A673 (cell line): Measurements from ENCODE around the gene ROR1. TPM values are rescaled to one million over a fixed set of nuclear protein-coding genes. Genes with fewer than 3 reads are reported as not detected.

ENCODE experiments used
- BruUV-seq: library from RNA; stranded (reverse); fragments of 400-500 nt; replicated peaks from 2 replicates; lab custom pipeline; 2021; lab: Mats Ljungman, UMichigan
- CTCF ChIA-PET: fragments of 300-600 bp; sonication (Branson Sonifier 250); formaldehyde crosslinking; loops from one replicate; lab custom pipeline; 2022; ENCODE audit warnings: antibody characterized with exemption; lab: Charles Lee
- POLR2A ChIA-PET: fragments of 300-600 bp; sonication (Branson Sonifier 250); formaldehyde crosslinking; loops from one replicate; lab custom pipeline; 2022; ENCODE audit warnings: antibody characterized with exemption; ENCODE audit not compliant: low non-redundant PET; lab: Charles Lee
- DNase-seq: peaks from one replicate; pipeline ENCODE4 v3.0.0-alpha.2; 2015; ENCODE audit warnings: low spot score
- H3K27ac ChIP-seq: fragments of 200-600 bp; sonication (generic); 2 replicates; pipeline ENCODE4 v1.5.1; 2016; ENCODE audit warnings: mixed run types, low read depth, mild to moderate bottlenecking, mixed read lengths, antibody characterized with exemption, low read length; ENCODE audit not compliant: poor library complexity, severe bottlenecking
- H3K27me3 ChIP-seq: fragments of 200-600 bp; sonication (generic); replicated peaks from 2 replicates; pipeline ENCODE4 v1.6.1; 2017; ENCODE audit warnings: mixed run types, low read depth, mild to moderate bottlenecking, mixed read lengths, antibody characterized with exemption, low read length; ENCODE audit not compliant: insufficient read depth, poor library complexity
- H3K36me3 ChIP-seq: fragments of 200-600 bp; sonication (generic); 2 replicates; pipeline ENCODE4 v1.6.1; 2016; ENCODE audit warnings: mixed run types, mild to moderate bottlenecking, mixed read lengths, antibody characterized with exemption, low read length; ENCODE audit not compliant: insufficient read depth, poor library complexity, severe bottlenecking
- H3K4me1 ChIP-seq: fragments of 200-600 bp; sonication (generic); 2 replicates; pipeline ENCODE4 v1.6.1; 2017; ENCODE audit warnings: mixed run types, mild to moderate bottlenecking, mixed read lengths, antibody characterized with exemption, low read length; ENCODE audit not compliant: insufficient read depth, poor library complexity, severe bottlenecking
- H3K4me3 ChIP-seq: fragments of 200-600 bp; sonication (generic); 2 replicates; pipeline ENCODE4 v1.5.1; 2016; ENCODE audit warnings: low read depth, mixed run types, mild to moderate bottlenecking, mixed read lengths, low read length; ENCODE audit not compliant: poor library complexity, severe bottlenecking
- H3K9me3 ChIP-seq: fragments of 200-600 bp; sonication (generic); 2 replicates; pipeline ENCODE4 v1.6.1; 2016; ENCODE audit warnings: mixed run types, low read depth, mild to moderate bottlenecking, mixed read lengths, antibody characterized with exemption, low read length; ENCODE audit not compliant: poor library complexity, severe bottlenecking
- EZH2 ChIP-seq: fragments of 200-600 bp; sonication (generic); IDR thresholded peaks from 2 replicates; pipeline ENCODE4 v1.6.1; 2017; ENCODE audit warnings: borderline replicate concordance, low read depth, mild to moderate bottlenecking, mixed read lengths, antibody characterized with exemption, low read length; ENCODE audit not compliant: poor library complexity, severe bottlenecking
- intact Hi-C: fragments of 100-400 bp; cut with micrococcal nuclease; formaldehyde crosslinking; loops from one replicate; pipeline ENCODE4 v1.10.0; 2022; ENCODE audit not compliant: unreplicated experiment
- total RNA-seq: library from RNA; stranded (reverse); gene quantifications from 2 replicates; pipeline ENCODE4 v1.2.3, GENCODE V29; 2021
- TF ChIP-seq, protein P1 (sequence below): fragments of 300-800, 200-600 bp; sonication (generic); conservative IDR thresholded peaks from 2 replicates; pipeline ENCODE4 v1.5.1; 2017; ENCODE audit warnings: low read depth, mild to moderate bottlenecking, antibody characterized with exemption, low read length, moderate library complexity, mixed read lengths

Gene ROR1
- total RNA-seq, 1 experiment from 2014 or later, result 7.4 TPM

DNA sequence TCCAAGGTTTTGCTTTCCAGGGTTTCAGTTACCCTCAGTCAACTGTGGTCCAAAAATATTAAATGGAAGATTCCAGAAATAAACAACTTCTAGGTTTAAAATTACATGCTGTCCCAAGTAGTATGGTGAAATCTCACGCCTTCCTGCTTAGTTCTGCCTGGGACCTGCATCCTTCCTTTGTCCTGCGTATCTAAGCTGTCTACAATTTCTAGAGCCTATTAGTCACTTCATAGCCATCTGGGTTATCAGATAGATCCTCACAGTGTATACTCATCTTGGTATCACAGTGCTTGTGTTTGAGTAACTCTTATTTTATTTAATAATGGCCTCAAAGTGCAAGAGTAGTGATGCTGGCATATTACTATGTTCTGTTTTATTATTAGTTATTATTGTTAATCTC is 157.7 kb downstream of the ROR1 start:
- Histone ChIP-seq H3K4me3 (no peak overlapping the region), H3K9me3 (no peaks in the 10 kb centered on the region), H3K36me3 (no peaks in the 10 kb centered on the region), H3K27me3 (no peaks in the 10 kb centered on the region), H3K4me1 (peaks cover 10% of the 10 kb centered on the region), H3K27ac (no peak overlapping the region)
- ChIA-PET CTCF (interaction anchor here (0.6 kb wide), 1 partner anchor 11 kb away, joined by 5 read pairs; no protein-coding TSS in a partner anchor), POLR2A (no interaction called here)
- intact Hi-C loops, result no loop called here
- TF ChIP-seq, protein P1, sequence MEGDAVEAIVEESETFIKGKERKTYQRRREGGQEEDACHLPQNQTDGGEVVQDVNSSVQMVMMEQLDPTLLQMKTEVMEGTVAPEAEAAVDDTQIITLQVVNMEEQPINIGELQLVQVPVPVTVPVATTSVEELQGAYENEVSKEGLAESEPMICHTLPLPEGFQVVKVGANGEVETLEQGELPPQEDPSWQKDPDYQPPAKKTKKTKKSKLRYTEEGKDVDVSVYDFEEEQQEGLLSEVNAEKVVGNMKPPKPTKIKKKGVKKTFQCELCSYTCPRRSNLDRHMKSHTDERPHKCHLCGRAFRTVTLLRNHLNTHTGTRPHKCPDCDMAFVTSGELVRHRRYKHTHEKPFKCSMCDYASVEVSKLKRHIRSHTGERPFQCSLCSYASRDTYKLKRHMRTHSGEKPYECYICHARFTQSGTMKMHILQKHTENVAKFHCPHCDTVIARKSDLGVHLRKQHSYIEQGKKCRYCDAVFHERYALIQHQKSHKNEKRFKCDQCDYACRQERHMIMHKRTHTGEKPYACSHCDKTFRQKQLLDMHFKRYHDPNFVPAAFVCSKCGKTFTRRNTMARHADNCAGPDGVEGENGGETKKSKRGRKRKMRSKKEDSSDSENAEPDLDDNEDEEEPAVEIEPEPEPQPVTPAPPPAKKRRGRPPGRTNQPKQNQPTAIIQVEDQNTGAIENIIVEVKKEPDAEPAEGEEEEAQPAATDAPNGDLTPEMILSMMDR, result no peak
- TF ChIP-seq EZH2, result no peak
- no TSS peak for BruUV-seq
- no peak for DNase-seq

DNA sequence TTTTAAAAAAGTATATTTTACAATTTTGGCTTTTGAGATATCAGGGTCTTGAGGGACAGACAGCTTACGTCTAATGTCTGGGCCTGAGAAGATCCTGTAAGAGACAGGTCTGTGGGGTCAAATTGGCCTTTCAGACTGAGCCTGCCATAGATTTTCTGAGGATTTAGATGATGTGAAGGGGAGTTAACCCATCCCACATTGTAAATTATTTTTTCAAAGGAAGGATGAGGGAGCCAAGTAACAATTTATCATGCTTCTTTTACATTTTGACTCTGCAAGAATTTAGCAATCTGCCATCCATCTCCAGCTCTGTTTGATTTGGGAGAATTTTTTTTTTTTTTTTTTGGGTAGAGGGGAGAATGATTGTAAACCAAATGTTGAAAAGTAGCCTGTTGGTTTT is 160.9 kb downstream of the ROR1 start:
- H3K36me3 ChIP-seq, result no peaks in the 10 kb centered on the region
- ChIA-PET CTCF (no interaction called here), POLR2A (interaction anchor here (0.6 kb wide), 1 partner anchor 105 kb away, joined by 3 read pairs; no protein-coding TSS in a partner anchor)
- no peak for DNase-seq
- BruUV-seq, result no TSS peak
- no peaks in the 10 kb centered on the region for H3K9me3 ChIP-seq
- no peak overlapping the region for H3K4me3 ChIP-seq
- H3K4me1 ChIP-seq, result no peaks in the 10 kb centered on the region
- no peak overlapping the region for H3K27ac ChIP-seq
- TF ChIP-seq, protein P1, result no peak
- no peaks in the 10 kb centered on the region for H3K27me3 ChIP-seq
- intact Hi-C loops, result no loop called here

- intact Hi-C loops, result no loop called here
- Histone ChIP-seq H3K27ac (no peak overlapping the region), H3K4me1 (no peaks in the 10 kb centered on the region), H3K36me3 (no peaks in the 10 kb centered on the region), H3K4me3 (no peak overlapping the region), H3K9me3 (no peaks in the 10 kb centered on the region), H3K27me3 (no peaks in the 10 kb centered on the region)
- BruUV-seq, result no TSS peak
- TF ChIP-seq, protein P1, result peak; percentile 20; the same call in 1 of the 2 replicates
- TF ChIP-seq EZH2, result no peak
- no peak for DNase-seq
- ChIA-PET CTCF (no interaction called here), POLR2A (no interaction called here)
Observed at GRCh38 chr1:63935143-63935542, 161.3 kb downstream of the ROR1 start.
